Measurements from ENCODE around the gene NTRK2. TPM values are rescaled to one million over a fixed set of nuclear protein-coding genes. Genes with fewer than 3 reads are reported as not detected.

NTRK2 gene
- polyA plus RNA-seq, 1 donor (not counting 4 experiments of a cell fraction or from before 2014, with no cell fraction given) = 0.08 TPM

GRCh38 chr9:84996029-84996428 is 326.5 kb downstream of the NTRK2 start:
- Histone ChIP-seq H3K9me3 (ENCODE audit: control insufficient read depth, low read depth, low read length) (no peaks in the 10 kb centered on the region), H4K20me1 (ENCODE audit: control insufficient read depth, extremely low read depth, insufficient read depth, low read length) (no peaks in the 10 kb centered on the region), H2AFZ (ENCODE audit: control insufficient read depth, low read length) (no peak overlapping the region), H3K27ac (ENCODE audit: control insufficient read depth, insufficient read depth, low read length) (no peak overlapping the region), H3K36me3 (ENCODE audit: control insufficient read depth in 2 of 2, extremely low read depth in 1 of 2, insufficient read depth in 2 of 2, low read length in 2 of 2) (no peaks in the 10 kb centered on the region), H3K9me1 (ENCODE audit: control insufficient read depth, extremely low read depth, insufficient read depth, low read length) (no peaks in the 10 kb centered on the region), H3K4me1 (ENCODE audit: control insufficient read depth, extremely low read depth, insufficient read depth, low read length) (peaks cover 20% of the 10 kb centered on the region), H3K4me3 (ENCODE audit: control insufficient read depth in 2 of 3, extremely low read depth in 1 of 3, insufficient read depth in 2 of 3, low read depth in 1 of 3, low read length in 3 of 3) (no peak overlapping the region), H3K79me2 (ENCODE audit: control insufficient read depth, insufficient read depth, low read length) (no peaks in the 10 kb centered on the region), H3K9ac (ENCODE audit: control insufficient read depth, extremely low read depth, insufficient read depth, low read length) (no peak overlapping the region), H3K27me3 (ENCODE audit: control insufficient read depth, extremely low read depth, insufficient read depth, low read length) (no peaks in the 10 kb centered on the region), H3K4me2 (ENCODE audit: control insufficient read depth, extremely low read depth, insufficient read depth, low read depth, low read length) (peak overlapping the region; percentile 35)
- FAIRE-seq (no peak), DNase-seq (ENCODE audit: low read depth, low spot score) (peak; percentile 7)
- dilution Hi-C loops (cut with MboI; ENCODE audit: extremely low pct_ligation_motif_present, low sequenced_read_pairs) = no loop called here
- no peak for TF ChIP-seq EZH2 (IDR thresholded peaks at IDR 0.05; ENCODE audit: low read length)
- no peak for TF ChIP-seq CTCF (optimal IDR thresholded peaks at IDR 0.05 in 1 of 3, IDR thresholded peaks at IDR 0.05 in 1 of 3, conservative IDR thresholded peaks at IDR 0.05 in 1 of 3; ENCODE audit: extremely low read depth in 1 of 3, insufficient read depth in 2 of 3, low read length in 3 of 3)

- no peak for FAIRE-seq
- Histone ChIP-seq H3K4me2 (ENCODE audit: control insufficient read depth, extremely low read depth, insufficient read depth, low read depth, low read length) (peak overlapping the region; percentile 35), H3K9me1 (ENCODE audit: control insufficient read depth, extremely low read depth, insufficient read depth, low read length) (no peaks in the 10 kb centered on the region), H3K79me2 (ENCODE audit: control insufficient read depth, insufficient read depth, low read length) (no peaks in the 10 kb centered on the region), H3K27me3 (ENCODE audit: control insufficient read depth, extremely low read depth, insufficient read depth, low read length) (no peaks in the 10 kb centered on the region), H2AFZ (ENCODE audit: control insufficient read depth, low read length) (no peak overlapping the region), H3K4me3 (ENCODE audit: control insufficient read depth in 2 of 3, extremely low read depth in 1 of 3, insufficient read depth in 2 of 3, low read depth in 1 of 3, low read length in 3 of 3) (no peak overlapping the region), H3K9ac (ENCODE audit: control insufficient read depth, extremely low read depth, insufficient read depth, low read length) (no peak overlapping the region), H3K9me3 (ENCODE audit: control insufficient read depth, low read depth, low read length) (no peaks in the 10 kb centered on the region), H3K4me1 (ENCODE audit: control insufficient read depth, extremely low read depth, insufficient read depth, low read length) (peaks cover 18% of the 10 kb centered on the region), H3K27ac (ENCODE audit: control insufficient read depth, insufficient read depth, low read length) (no peak overlapping the region), H3K36me3 (ENCODE audit: control insufficient read depth in 2 of 2, extremely low read depth in 1 of 2, insufficient read depth in 2 of 2, low read length in 2 of 2) (no peaks in the 10 kb centered on the region), H4K20me1 (ENCODE audit: control insufficient read depth, extremely low read depth, insufficient read depth, low read length) (no peaks in the 10 kb centered on the region)
- TF ChIP-seq CTCF (optimal IDR thresholded peaks at IDR 0.05 in 1 of 3, IDR thresholded peaks at IDR 0.05 in 1 of 3, conservative IDR thresholded peaks at IDR 0.05 in 1 of 3; ENCODE audit: extremely low read depth in 1 of 3, insufficient read depth in 2 of 3, low read length in 3 of 3) = no peak
- TF ChIP-seq EZH2 (IDR thresholded peaks at IDR 0.05; ENCODE audit: low read length) = no peak
- no peak for DNase-seq (ENCODE audit: low read depth, low spot score)
- dilution Hi-C loops (cut with MboI; ENCODE audit: extremely low pct_ligation_motif_present, low sequenced_read_pairs) = no loop called here
Observed at GRCh38 chr9:84996716-84997115, 327.2 kb downstream of the NTRK2 start.
